ENCODE data around the gene AHDC1.

AHDC1 gene

DNA sequence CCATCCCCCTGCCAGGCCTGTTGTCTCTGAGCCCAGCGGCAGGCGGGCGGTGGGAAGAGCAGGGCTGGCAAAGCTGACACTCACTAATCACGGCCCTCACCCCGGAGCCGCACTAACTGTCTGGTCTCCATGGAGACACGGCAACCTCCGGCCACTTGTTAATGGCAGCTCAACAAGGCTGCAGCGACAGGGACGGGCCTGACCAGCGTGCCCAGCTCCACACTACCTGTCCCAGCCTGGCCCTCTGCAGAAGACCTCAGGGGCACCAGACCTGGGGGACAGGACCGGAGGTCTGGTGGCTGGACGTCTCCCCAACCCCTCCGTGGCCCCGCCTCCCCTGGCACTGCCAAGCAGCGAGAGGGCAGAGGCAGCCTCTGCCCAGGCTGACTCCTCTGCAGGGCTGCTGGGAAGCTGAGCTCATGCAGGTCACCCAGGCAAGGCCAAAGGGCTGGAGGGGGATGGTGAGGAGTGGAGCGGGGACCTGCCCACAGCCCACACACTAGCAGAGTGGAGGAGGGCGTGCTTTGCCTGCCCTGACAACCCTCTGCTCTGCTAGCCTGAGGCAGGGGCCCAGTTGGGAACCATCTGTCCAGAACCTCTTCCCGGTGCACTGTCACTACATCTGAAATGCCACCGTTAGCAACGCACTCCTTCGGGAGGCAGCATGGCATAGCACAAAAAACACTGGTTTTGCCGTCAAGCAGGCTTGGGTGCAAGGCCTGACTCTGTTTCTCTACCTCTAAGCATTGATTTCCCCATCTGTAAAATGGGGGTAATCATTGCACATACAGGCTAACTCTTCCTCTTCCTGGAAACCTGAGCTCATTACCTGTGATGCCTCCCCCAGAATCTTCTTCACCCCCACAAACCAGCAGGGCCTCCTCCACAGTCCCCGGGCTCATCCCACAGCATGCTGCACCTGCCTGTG, 84.3 kb downstream of the AHDC1 start:
- no peaks in the 10 kb centered on the region for H3K9me3 ChIP-seq (ENCODE audit: control insufficient read depth, insufficient read depth, low read depth, low read length)
- no peak overlapping the region for H3K4me3 ChIP-seq (ENCODE audit: low read depth, low read length)
- no peak overlapping the region for H3K27ac ChIP-seq (ENCODE audit: low read depth, low read length)
- no peaks in the 10 kb centered on the region for H3K27me3 ChIP-seq (ENCODE audit: control insufficient read depth, insufficient read depth, low read length)
- no peaks in the 10 kb centered on the region for H3K36me3 ChIP-seq (ENCODE audit: control insufficient read depth, insufficient read depth, low read length)
- H3K4me1 ChIP-seq (ENCODE audit: control insufficient read depth, insufficient read depth, low read length): peaks cover 53% of the 10 kb centered on the region
- H3K9ac ChIP-seq (ENCODE audit: low read length): no peak overlapping the region

DNA sequence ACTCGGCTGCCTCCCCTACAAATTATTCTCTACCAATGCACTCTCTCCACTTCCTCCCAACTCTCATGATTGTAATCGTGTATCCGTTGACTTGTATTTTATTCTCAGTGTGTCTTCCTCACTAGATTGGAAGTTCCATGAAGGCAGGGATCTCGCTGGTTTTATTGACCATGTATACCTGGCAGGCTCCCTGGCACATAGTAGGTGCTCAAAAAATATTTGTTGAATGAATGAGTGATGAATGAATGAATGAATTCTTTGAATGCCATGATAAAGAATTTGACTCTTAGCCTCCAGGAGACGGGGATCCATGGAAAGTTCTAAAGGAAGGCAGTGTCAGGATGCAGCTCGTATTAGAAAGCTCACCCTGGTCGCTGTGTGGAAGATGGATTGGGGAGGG, 85.1 kb downstream of the AHDC1 start:
- H3K27me3 ChIP-seq (ENCODE audit: control insufficient read depth, insufficient read depth, low read length): no peaks in the 10 kb centered on the region
- H3K9ac ChIP-seq (ENCODE audit: low read length): no peak overlapping the region
- peaks cover 53% of the 10 kb centered on the region for H3K4me1 ChIP-seq (ENCODE audit: control insufficient read depth, insufficient read depth, low read length)
- H3K27ac ChIP-seq (ENCODE audit: low read depth, low read length): no peak overlapping the region
- no peaks in the 10 kb centered on the region for H3K9me3 ChIP-seq (ENCODE audit: control insufficient read depth, insufficient read depth, low read depth, low read length)
- no peak overlapping the region for H3K4me3 ChIP-seq (ENCODE audit: low read depth, low read length)
- H3K36me3 ChIP-seq (ENCODE audit: control insufficient read depth, insufficient read depth, low read length): no peaks in the 10 kb centered on the region

GRCh38 chr1:27517907-27518718, 85.8 kb downstream of the AHDC1 start:
- H3K27me3 ChIP-seq (ENCODE audit: control insufficient read depth, insufficient read depth, low read length): no peaks in the 10 kb centered on the region
- no peaks in the 10 kb centered on the region for H3K36me3 ChIP-seq (ENCODE audit: control insufficient read depth, insufficient read depth, low read length)
- H3K27ac ChIP-seq (ENCODE audit: low read depth, low read length): no peak overlapping the region
- no peak overlapping the region for H3K4me3 ChIP-seq (ENCODE audit: low read depth, low read length)
- H3K9me3 ChIP-seq (ENCODE audit: control insufficient read depth, insufficient read depth, low read depth, low read length): no peaks in the 10 kb centered on the region
- peaks cover 50% of the 10 kb centered on the region for H3K4me1 ChIP-seq (ENCODE audit: control insufficient read depth, insufficient read depth, low read length)
- no peak overlapping the region for H3K9ac ChIP-seq (ENCODE audit: low read length)

- Histone ChIP-seq H3K36me3 (ENCODE audit: control insufficient read depth, insufficient read depth, low read length) (no peaks in the 10 kb centered on the region), H3K27me3 (ENCODE audit: control insufficient read depth, insufficient read depth, low read length) (no peaks in the 10 kb centered on the region), H3K9me3 (ENCODE audit: control insufficient read depth, insufficient read depth, low read depth, low read length) (no peaks in the 10 kb centered on the region), H3K4me3 (ENCODE audit: low read depth, low read length) (no peak overlapping the region), H3K27ac (ENCODE audit: low read depth, low read length) (no peak overlapping the region), H3K9ac (ENCODE audit: low read length) (no peak overlapping the region), H3K4me1 (ENCODE audit: control insufficient read depth, insufficient read depth, low read length) (peaks cover 41% of the 10 kb centered on the region)
Observed at GRCh38 chr1:27517301-27517700, 86.6 kb downstream of the AHDC1 start.

GRCh38 chr1:27515626-27516025, 88.3 kb downstream of the AHDC1 start:
- Histone ChIP-seq H3K4me1 (ENCODE audit: control insufficient read depth, insufficient read depth, low read length) (peaks cover 33% of the 10 kb centered on the region), H3K9ac (ENCODE audit: low read length) (no peak overlapping the region), H3K9me3 (ENCODE audit: control insufficient read depth, insufficient read depth, low read depth, low read length) (no peaks in the 10 kb centered on the region), H3K36me3 (ENCODE audit: control insufficient read depth, insufficient read depth, low read length) (no peaks in the 10 kb centered on the region), H3K4me3 (ENCODE audit: low read depth, low read length) (no peak overlapping the region), H3K27ac (ENCODE audit: low read depth, low read length) (no peak overlapping the region), H3K27me3 (ENCODE audit: control insufficient read depth, insufficient read depth, low read length) (no peaks in the 10 kb centered on the region)

DNA sequence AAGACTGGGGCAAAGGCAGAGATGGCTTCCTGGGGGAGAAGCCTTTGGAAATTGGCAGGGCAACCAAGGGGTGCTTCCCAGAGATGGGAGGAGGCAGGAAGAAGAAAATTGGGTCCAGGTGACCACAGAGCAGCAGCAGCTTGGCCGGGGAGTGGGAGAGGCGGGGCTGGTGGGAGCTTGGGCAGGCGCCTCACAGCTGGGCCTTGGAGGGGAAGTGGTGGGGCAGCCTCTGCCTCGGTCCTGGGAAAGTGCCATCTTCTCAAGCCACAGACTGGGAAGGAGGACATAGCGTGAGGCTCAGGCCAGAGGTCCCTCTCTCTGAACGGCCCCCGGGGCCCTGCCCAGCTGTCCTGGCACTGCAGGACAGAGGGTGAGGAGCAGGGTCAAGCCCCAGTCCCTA, 90.0 kb downstream of the AHDC1 start:
- no peak overlapping the region for H3K27ac ChIP-seq (ENCODE audit: low read depth, low read length)
- no peaks in the 10 kb centered on the region for H3K27me3 ChIP-seq (ENCODE audit: control insufficient read depth, insufficient read depth, low read length)
- no peaks in the 10 kb centered on the region for H3K9me3 ChIP-seq (ENCODE audit: control insufficient read depth, insufficient read depth, low read depth, low read length)
- H3K36me3 ChIP-seq (ENCODE audit: control insufficient read depth, insufficient read depth, low read length): no peaks in the 10 kb centered on the region
- peaks cover 22% of the 10 kb centered on the region for H3K4me1 ChIP-seq (ENCODE audit: control insufficient read depth, insufficient read depth, low read length)
- H3K4me3 ChIP-seq (ENCODE audit: low read depth, low read length): no peak overlapping the region
- no peak overlapping the region for H3K9ac ChIP-seq (ENCODE audit: low read length)

DNA sequence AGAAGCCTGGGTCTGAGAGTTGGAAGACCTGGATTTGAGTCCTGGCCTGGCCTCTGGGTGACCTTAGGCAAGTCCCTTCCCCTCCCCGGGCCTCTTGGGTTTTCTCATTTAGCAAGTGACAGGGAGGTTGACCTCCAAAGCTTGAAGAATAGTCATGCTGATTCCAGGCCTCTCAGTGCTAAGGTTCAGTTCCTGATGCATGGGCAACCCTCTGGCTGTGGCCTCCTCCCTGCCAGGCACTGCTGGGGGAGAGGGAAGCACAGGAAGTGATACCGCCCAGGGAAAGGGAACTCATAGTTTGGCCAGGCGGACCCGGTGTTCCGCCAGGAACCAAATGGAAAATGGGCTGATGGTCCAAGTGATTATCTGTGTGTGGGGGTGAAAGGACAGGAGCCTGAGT, 90.4 kb downstream of the AHDC1 start:
- H3K4me1 ChIP-seq (ENCODE audit: control insufficient read depth, insufficient read depth, low read length): peaks cover 17% of the 10 kb centered on the region
- H3K9me3 ChIP-seq (ENCODE audit: control insufficient read depth, insufficient read depth, low read depth, low read length): no peaks in the 10 kb centered on the region
- no peaks in the 10 kb centered on the region for H3K36me3 ChIP-seq (ENCODE audit: control insufficient read depth, insufficient read depth, low read length)
- no peak overlapping the region for H3K27ac ChIP-seq (ENCODE audit: low read depth, low read length)
- H3K27me3 ChIP-seq (ENCODE audit: control insufficient read depth, insufficient read depth, low read length): no peaks in the 10 kb centered on the region
- no peak overlapping the region for H3K9ac ChIP-seq (ENCODE audit: low read length)
- no peak overlapping the region for H3K4me3 ChIP-seq (ENCODE audit: low read depth, low read length)

- H3K9ac ChIP-seq (ENCODE audit: low read length): no peak overlapping the region
- no peaks in the 10 kb centered on the region for H3K27me3 ChIP-seq (ENCODE audit: control insufficient read depth, insufficient read depth, low read length)
- no peak overlapping the region for H3K27ac ChIP-seq (ENCODE audit: low read depth, low read length)
- no peak overlapping the region for H3K4me3 ChIP-seq (ENCODE audit: low read depth, low read length)
- no peaks in the 10 kb centered on the region for H3K9me3 ChIP-seq (ENCODE audit: control insufficient read depth, insufficient read depth, low read depth, low read length)
- no peaks in the 10 kb centered on the region for H3K36me3 ChIP-seq (ENCODE audit: control insufficient read depth, insufficient read depth, low read length)
- peaks cover 20% of the 10 kb centered on the region; the same call in 1 of the 2 replicates for H3K4me1 ChIP-seq (ENCODE audit: control insufficient read depth, insufficient read depth, low read length)
Observed at GRCh38 chr1:27509127-27510080, 94.5 kb downstream of the AHDC1 start.

- Histone ChIP-seq H3K4me1 (ENCODE audit: control insufficient read depth, insufficient read depth, low read length) (peaks cover 19% of the 10 kb centered on the region), H3K9me3 (ENCODE audit: control insufficient read depth, insufficient read depth, low read depth, low read length) (no peaks in the 10 kb centered on the region), H3K9ac (ENCODE audit: low read length) (no peak overlapping the region), H3K4me3 (ENCODE audit: low read depth, low read length) (no peak overlapping the region), H3K27ac (ENCODE audit: low read depth, low read length) (no peak overlapping the region), H3K27me3 (ENCODE audit: control insufficient read depth, insufficient read depth, low read length) (no peaks in the 10 kb centered on the region), H3K36me3 (ENCODE audit: control insufficient read depth, insufficient read depth, low read length) (no peaks in the 10 kb centered on the region)
Observed at GRCh38 chr1:27507960-27508665, 95.8 kb downstream of the AHDC1 start.

DNA sequence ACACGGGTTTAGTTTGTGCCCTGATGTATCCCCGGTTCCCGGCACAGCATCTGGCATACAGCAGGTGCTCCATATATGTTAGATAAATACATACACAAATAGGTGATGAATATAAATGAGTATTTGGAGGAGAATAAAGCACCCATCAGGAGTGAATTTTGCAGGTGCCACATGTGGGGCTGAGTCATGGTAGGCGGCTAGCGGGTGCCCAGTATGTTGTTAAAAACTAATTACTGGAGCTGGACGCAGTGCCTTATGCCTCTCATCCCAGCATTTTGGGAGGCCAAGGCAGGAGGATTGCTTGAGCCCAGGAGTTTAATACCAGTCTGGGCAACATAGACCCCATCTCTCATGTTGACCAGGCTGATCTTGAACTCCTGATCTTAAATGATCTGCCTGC, 97.2 kb downstream of the AHDC1 start:
- no peaks in the 10 kb centered on the region for H3K36me3 ChIP-seq (ENCODE audit: control insufficient read depth, insufficient read depth, low read length)
- no peaks in the 10 kb centered on the region for H3K27me3 ChIP-seq (ENCODE audit: control insufficient read depth, insufficient read depth, low read length)
- no peak overlapping the region for H3K9ac ChIP-seq (ENCODE audit: low read length)
- no peak overlapping the region for H3K4me3 ChIP-seq (ENCODE audit: low read depth, low read length)
- no peaks in the 10 kb centered on the region for H3K9me3 ChIP-seq (ENCODE audit: control insufficient read depth, insufficient read depth, low read depth, low read length)
- H3K4me1 ChIP-seq (ENCODE audit: control insufficient read depth, insufficient read depth, low read length): peaks cover 19% of the 10 kb centered on the region
- no peak overlapping the region for H3K27ac ChIP-seq (ENCODE audit: low read depth, low read length)

Measured in HUES6 (cell line).